ENCODE results near the gene GPR161.
"Not testable (repeated sequence)": the region's sequence is repeated elsewhere in the genome, so short reads cannot be mapped to it uniquely, and the experiment has no call there.

Gene GPR161

DNA sequence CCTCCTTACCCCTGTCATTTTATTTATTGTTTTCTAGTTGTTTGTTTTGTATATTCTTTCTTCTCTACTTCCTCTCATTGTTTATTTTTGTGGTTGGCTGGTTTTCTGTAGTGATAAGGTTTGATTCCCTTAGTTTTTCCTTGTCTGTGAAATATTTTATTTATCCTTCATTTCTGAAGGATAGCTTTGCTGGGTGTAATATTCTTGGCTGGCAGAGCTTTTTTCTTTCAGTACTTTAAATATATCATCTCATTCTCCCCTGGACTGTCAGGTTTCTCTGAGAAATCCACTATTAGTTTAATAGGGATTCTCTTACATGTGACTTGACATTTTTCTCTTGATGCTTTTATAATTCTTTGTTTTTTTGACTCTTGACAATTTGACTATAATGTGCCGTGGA is 23.2 kb upstream of the GPR161 start:
- H3K4me3 ChIP-seq (ENCODE audit: low read depth, low read length) = no peak overlapping the region
- TF ChIP-seq, protein P1, sequence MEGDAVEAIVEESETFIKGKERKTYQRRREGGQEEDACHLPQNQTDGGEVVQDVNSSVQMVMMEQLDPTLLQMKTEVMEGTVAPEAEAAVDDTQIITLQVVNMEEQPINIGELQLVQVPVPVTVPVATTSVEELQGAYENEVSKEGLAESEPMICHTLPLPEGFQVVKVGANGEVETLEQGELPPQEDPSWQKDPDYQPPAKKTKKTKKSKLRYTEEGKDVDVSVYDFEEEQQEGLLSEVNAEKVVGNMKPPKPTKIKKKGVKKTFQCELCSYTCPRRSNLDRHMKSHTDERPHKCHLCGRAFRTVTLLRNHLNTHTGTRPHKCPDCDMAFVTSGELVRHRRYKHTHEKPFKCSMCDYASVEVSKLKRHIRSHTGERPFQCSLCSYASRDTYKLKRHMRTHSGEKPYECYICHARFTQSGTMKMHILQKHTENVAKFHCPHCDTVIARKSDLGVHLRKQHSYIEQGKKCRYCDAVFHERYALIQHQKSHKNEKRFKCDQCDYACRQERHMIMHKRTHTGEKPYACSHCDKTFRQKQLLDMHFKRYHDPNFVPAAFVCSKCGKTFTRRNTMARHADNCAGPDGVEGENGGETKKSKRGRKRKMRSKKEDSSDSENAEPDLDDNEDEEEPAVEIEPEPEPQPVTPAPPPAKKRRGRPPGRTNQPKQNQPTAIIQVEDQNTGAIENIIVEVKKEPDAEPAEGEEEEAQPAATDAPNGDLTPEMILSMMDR (conservative IDR thresholded peaks at IDR 0.05; ENCODE audit: low read depth, low read length) = no peak
- no peak for DNase-seq (ENCODE audit: low read depth)

DNA sequence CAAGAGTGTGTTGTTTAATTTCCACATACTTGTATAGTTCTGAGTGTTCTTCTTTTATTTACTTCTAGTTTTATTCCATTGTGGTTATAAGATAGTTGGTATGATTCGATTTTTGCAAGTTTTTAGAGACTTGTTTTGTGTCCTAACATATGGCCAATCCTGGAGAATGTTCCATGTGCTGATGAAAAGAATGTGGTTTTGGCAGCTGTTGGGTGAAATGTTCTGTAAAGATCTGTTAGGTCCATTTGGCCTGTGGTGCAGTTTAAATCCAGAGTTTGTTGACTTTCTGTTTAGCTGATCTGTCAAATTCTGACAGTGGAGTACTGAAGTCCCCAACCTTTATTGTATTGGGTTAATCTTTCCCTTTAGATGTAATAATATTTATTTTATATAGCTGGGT is 22.5 kb upstream of the GPR161 start:
- peak; percentile 45 for DNase-seq (ENCODE audit: low read depth)
- no peak overlapping the region for H3K4me3 ChIP-seq (ENCODE audit: low read depth, low read length)
- TF ChIP-seq, protein P1 (conservative IDR thresholded peaks at IDR 0.05; ENCODE audit: low read depth, low read length) = no peak

DNA sequence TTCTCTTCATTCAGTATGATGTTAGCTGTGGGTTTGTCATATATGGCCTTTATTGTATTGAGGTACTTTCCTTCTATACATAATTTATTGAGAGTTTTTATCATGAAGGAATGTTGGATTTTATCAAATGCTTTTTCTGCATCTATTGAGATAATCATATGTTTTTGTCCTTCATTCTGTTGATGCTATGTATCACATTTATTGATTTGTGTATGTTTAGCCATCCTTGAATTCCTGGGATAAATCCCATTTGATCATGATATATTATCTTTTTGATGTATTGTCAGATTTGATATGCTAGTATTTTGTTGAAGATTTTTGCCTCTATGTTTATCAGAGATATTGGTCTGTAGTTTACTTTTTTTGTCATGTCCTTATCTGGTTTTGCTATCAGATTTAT is 20.9 kb upstream of the GPR161 start:
- no peak for DNase-seq (ENCODE audit: low read depth)
- TF ChIP-seq, protein P1 (conservative IDR thresholded peaks at IDR 0.05; ENCODE audit: low read depth, low read length) = no peak
- H3K4me3 ChIP-seq (ENCODE audit: low read depth, low read length) = no peak overlapping the region

GRCh38 chr1:168155910-168156309 is 19.2 kb upstream of the GPR161 start:
- TF ChIP-seq, protein P1 (conservative IDR thresholded peaks at IDR 0.05; ENCODE audit: low read depth, low read length) = no peak
- H3K4me3 ChIP-seq (ENCODE audit: low read depth, low read length) = no peak overlapping the region
- no peak for DNase-seq (ENCODE audit: low read depth)

DNA sequence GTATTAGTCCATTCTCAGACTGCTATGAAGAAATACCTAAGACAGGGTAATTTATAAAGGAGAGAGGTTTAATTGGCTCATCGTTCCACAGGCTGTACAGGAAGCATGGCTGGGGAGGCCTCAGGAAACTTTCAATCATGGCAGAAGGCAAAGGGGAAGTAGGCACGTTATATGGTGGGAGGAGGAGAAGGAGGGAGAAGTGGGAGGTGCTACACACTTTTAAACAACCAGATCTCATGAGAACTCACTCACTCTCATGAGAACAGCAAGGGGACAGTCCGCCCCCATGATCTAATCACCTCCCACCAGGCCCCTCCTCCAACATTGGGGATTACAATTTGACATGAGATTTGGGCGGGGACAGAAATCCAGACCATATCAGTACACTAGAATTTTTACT is 18.0 kb upstream of the GPR161 start:
- DNase-seq (ENCODE audit: low read depth); H3K4me3 ChIP-seq (ENCODE audit: low read depth, low read length): not testable (repeated sequence)

DNA sequence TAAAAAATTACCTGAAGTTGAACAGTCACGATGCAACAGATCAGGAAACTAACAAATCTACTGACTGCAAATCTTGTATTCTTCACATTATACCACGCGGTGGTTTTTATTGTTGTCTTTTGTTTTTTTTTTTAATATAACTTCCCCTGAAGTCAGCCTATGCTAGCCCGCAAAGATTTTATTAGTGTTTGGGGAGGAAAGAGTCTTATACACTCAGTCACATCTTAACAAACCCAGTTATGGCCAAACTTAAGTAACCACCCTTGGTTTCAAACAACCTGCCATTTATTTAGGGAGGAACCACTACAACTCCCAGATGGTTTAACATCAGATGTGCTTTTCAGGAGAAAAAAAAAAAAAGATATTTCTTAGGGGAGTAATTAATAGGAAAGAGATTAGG is 15.2 kb upstream of the GPR161 start:
- DNase-seq (ENCODE audit: low read depth) = no peak
- H3K4me3 ChIP-seq (ENCODE audit: low read depth, low read length) = no peak overlapping the region
- TF ChIP-seq, protein P1 (conservative IDR thresholded peaks at IDR 0.05; ENCODE audit: low read depth, low read length) = no peak

GRCh38 chr1:168150283-168150682 is 13.6 kb upstream of the GPR161 start:
- TF ChIP-seq, protein P1 (conservative IDR thresholded peaks at IDR 0.05; ENCODE audit: low read depth, low read length) = no peak
- no peak for DNase-seq (ENCODE audit: low read depth)
- no peak overlapping the region for H3K4me3 ChIP-seq (ENCODE audit: low read depth, low read length)

- TF ChIP-seq, protein P1 (conservative IDR thresholded peaks at IDR 0.05; ENCODE audit: low read depth, low read length) = no peak
- no peak for DNase-seq (ENCODE audit: low read depth)
- no peak overlapping the region for H3K4me3 ChIP-seq (ENCODE audit: low read depth, low read length)
Measured at GRCh38 chr1:168148916-168149315, 12.2 kb upstream of the GPR161 start.
